ENCODE results near the gene COL16A1.
A peak's percentile ranks its signal among the peaks of the same experiment; 100 is the strongest.

Gene COL16A1

GRCh38 chr1:31681415-31681814, 22.4 kb downstream of the COL16A1 start:
- no peak for DNase-seq

- DNase-seq: no peak
Measured at GRCh38 chr1:31679676-31680230, 24.1 kb downstream of the COL16A1 start.

GRCh38 chr1:31679091-31679490, 24.7 kb downstream of the COL16A1 start:
- no peak for DNase-seq

- no peak for DNase-seq
Measured at GRCh38 chr1:31678681-31679080, 25.1 kb downstream of the COL16A1 start.

GRCh38 chr1:31677949-31678348, 25.9 kb downstream of the COL16A1 start:
- no peak for DNase-seq

- no peak for DNase-seq
Measured at GRCh38 chr1:31677401-31677800, 26.4 kb downstream of the COL16A1 start.

- DNase-seq: no peak
Measured at GRCh38 chr1:31675756-31676155, 28.1 kb downstream of the COL16A1 start.

GRCh38 chr1:31675161-31675560, 28.7 kb downstream of the COL16A1 start:
- DNase-seq: no peak

- no peak for DNase-seq
Measured at GRCh38 chr1:31674626-31675025, 29.2 kb downstream of the COL16A1 start.

- DNase-seq: no peak
Measured at GRCh38 chr1:31673433-31673832, 30.4 kb downstream of the COL16A1 start.

- DNase-seq: no peak
Measured at GRCh38 chr1:31672986-31673385, 30.8 kb downstream of the COL16A1 start.

GRCh38 chr1:31671561-31672201, 32.1 kb downstream of the COL16A1 start:
- no peak for DNase-seq

GRCh38 chr1:31671147-31671546, 32.7 kb downstream of the COL16A1 start:
- DNase-seq: no peak

- DNase-seq: no peak
Measured at GRCh38 chr1:31670593-31670964, 33.2 kb downstream of the COL16A1 start.

GRCh38 chr1:31669786-31670592, 33.8 kb downstream of the COL16A1 start:
- DNase-seq: peak; percentile 79

GRCh38 chr1:31669433-31669785, 34.4 kb downstream of the COL16A1 start:
- no peak for DNase-seq

GRCh38 chr1:31668303-31668883, 35.4 kb downstream of the COL16A1 start:
- no peak for DNase-seq

GRCh38 chr1:31667065-31667785, 36.6 kb downstream of the COL16A1 start:
- DNase-seq: no peak

GRCh38 chr1:31666263-31666963, 37.4 kb downstream of the COL16A1 start:
- peak; percentile 33 for DNase-seq

GRCh38 chr1:31665234-31665878, 38.5 kb downstream of the COL16A1 start:
- no peak for DNase-seq

- no peak for DNase-seq
Measured at GRCh38 chr1:31664528-31664927, 39.3 kb downstream of the COL16A1 start.
